HEK293T (cell line): Measurements from ENCODE around the gene NOTCH3.
A peak's percentile ranks its signal among the peaks of the same experiment; 100 is the strongest.

Source experiments
- CTCF ChIA-PET: fragments of 350-600 bp; formaldehyde crosslinking; extraction: SDS; loops from one replicate; lab custom pipeline; 2021; ENCODE audit warnings: antibody characterized with exemption, inconsistent platforms; lab: Yijun Ruan, JAX
- POLR2A ChIA-PET: fragments of 350-600 bp; formaldehyde crosslinking; extraction: SDS; loops from one replicate; lab custom pipeline; 2020; ENCODE audit warnings: antibody characterized with exemption, inconsistent platforms; lab: Yijun Ruan, JAX
- DNase-seq: peaks from one replicate; pipeline ENCODE4 v3.0.0; 2012; ENCODE audit warnings: mixed read lengths; ENCODE audit errors: extremely low spot score
- ARNT ChIP-seq: fragments of 450-650 bp; IDR thresholded peaks from 2 replicates; pipeline ENCODE4 v1.6.1; 2017; ENCODE audit warnings: mild to moderate bottlenecking
- BHLHE40 ChIP-seq: fragments of 450-650 bp; IDR thresholded peaks from 2 replicates; pipeline ENCODE4 v1.6.1; 2016; ENCODE audit warnings: mild to moderate bottlenecking, moderate library complexity, borderline replicate concordance
- CTBP1 ChIP-seq: fragments of 450-650 bp; IDR thresholded peaks from 2 replicates; pipeline ENCODE4 v1.6.1; 2016; ENCODE audit warnings: borderline replicate concordance
- ELF4 ChIP-seq: fragments of 450-650 bp; IDR thresholded peaks from 2 replicates; pipeline ENCODE4 v1.6.1; 2017; ENCODE audit warnings: antibody characterized with exemption
- FOXA1 ChIP-seq: fragments of 450-650 bp; IDR thresholded peaks from 2 replicates; pipeline ENCODE4 v1.6.1; 2016; ENCODE audit warnings: mild to moderate bottlenecking
- FOXK2 ChIP-seq: fragments of 450-650 bp; IDR thresholded peaks from 2 replicates; pipeline ENCODE4 v1.6.1; 2016; ENCODE audit warnings: mild to moderate bottlenecking
- FOXM1 ChIP-seq: fragments of 450-650 bp; IDR thresholded peaks from 2 replicates; pipeline ENCODE4 v1.6.1; 2017; ENCODE audit warnings: mild to moderate bottlenecking, borderline replicate concordance
- HDGF ChIP-seq: fragments of 450-650 bp; IDR thresholded peaks from 2 replicates; pipeline ENCODE4 v1.6.1; 2017; ENCODE audit warnings: antibody characterized with exemption, borderline replicate concordance
- L3MBTL2 ChIP-seq: fragments of 450-650 bp; conservative IDR thresholded peaks from 2 replicates; pipeline ENCODE4 v1.6.1; 2016; ENCODE audit warnings: mild to moderate bottlenecking
- LEF1 ChIP-seq: fragments of 450-650 bp; IDR thresholded peaks from 2 replicates; pipeline ENCODE4 v1.6.1; 2017; ENCODE audit warnings: mild to moderate bottlenecking, borderline replicate concordance
- NFRKB ChIP-seq: fragments of 450-650 bp; IDR thresholded peaks from 2 replicates; pipeline ENCODE4 v1.6.1; 2016; ENCODE audit warnings: mild to moderate bottlenecking, moderate library complexity
- PKNOX1 ChIP-seq: fragments of 450-650 bp; IDR thresholded peaks from 2 replicates; pipeline ENCODE4 v1.6.1; 2016
- SP1 ChIP-seq: fragments of 450-650 bp; IDR thresholded peaks from 2 replicates; pipeline ENCODE4 v1.6.1; 2017
- SUZ12 ChIP-seq: fragments of 450-650 bp; IDR thresholded peaks from 2 replicates; pipeline ENCODE4 v1.6.1; 2016; ENCODE audit warnings: mild to moderate bottlenecking
- TARDBP ChIP-seq: fragments of 450-650 bp; IDR thresholded peaks from 2 replicates; pipeline ENCODE4 v1.6.1; 2016
- ZNF384 ChIP-seq: fragments of 450-650 bp; IDR thresholded peaks from 2 replicates; pipeline ENCODE4 v1.6.1; 2016

The NOTCH3 gene

GRCh38 chr19:15227261-15227660 lies 26.5 kb upstream of the NOTCH3 start:
- ChIA-PET POLR2A (no interaction called here), CTCF (no interaction called here)
- no peak for DNase-seq
- no peak for TF ChIP-seq SP1
- no peak for TF ChIP-seq CTBP1

DNA sequence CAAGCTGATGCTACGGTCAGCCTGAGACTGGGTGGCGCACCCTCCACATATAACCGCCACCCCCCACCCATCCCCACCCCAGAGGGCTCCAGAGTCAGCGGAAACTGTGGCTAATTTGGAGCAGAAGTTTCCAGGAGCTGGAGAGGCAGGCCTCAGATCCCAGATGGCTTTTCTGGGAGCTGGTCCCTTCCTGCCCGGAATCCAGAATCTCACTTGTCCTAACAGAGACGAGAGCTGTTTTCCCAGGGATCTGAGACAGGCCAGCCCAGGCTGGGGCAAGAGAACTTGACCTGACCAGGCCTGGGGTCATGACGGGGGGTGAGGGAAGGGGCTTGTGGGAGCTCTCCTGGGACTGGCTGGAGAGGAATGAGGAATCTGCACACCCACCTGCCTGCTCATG lies 25.0 kb upstream of the NOTCH3 start:
- no peak for TF ChIP-seq PKNOX1
- TF ChIP-seq L3MBTL2, result no peak
- no peak for TF ChIP-seq NFRKB
- TF ChIP-seq FOXA1, result no peak
- no peak for TF ChIP-seq ELF4
- no peak for TF ChIP-seq SUZ12
- no peak for TF ChIP-seq BHLHE40
- no peak for TF ChIP-seq FOXK2
- TF ChIP-seq SP1, result no peak
- TF ChIP-seq ZNF384, result no peak
- ChIA-PET POLR2A (no interaction called here), CTCF (interaction anchor here (0.6 kb wide), 1 partner anchor 1410 kb away, joined by 3 read pairs; no protein-coding TSS in a partner anchor)
- DNase-seq, result no peak

GRCh38 chr19:15223649-15224361 lies 23.0 kb upstream of the NOTCH3 start:
- POLR2A ChIA-PET, result no interaction called here
- no peak for DNase-seq
- TF ChIP-seq LEF1 (no peak), FOXM1 (no peak), NFRKB (no peak), SUZ12 (no peak), FOXK2 (no peak), ZNF384 (no peak), CTBP1 (no peak), PKNOX1 (no peak), HDGF (no peak), BHLHE40 (no peak), FOXA1 (no peak), ELF4 (no peak), ARNT (no peak), L3MBTL2 (no peak), TARDBP (no peak)
- CTCF ChIA-PET, result no interaction called here

GRCh38 chr19:15222738-15223648 lies 22.2 kb upstream of the NOTCH3 start:
- DNase-seq, result peak; percentile 98
- POLR2A ChIA-PET, result no interaction called here
- peak; percentile 89 for TF ChIP-seq PKNOX1
- peak; percentile 96 for TF ChIP-seq ZNF384
- no peak for TF ChIP-seq ARNT
- TF ChIP-seq L3MBTL2, result peak; percentile 89
- CTCF ChIA-PET, result no interaction called here

DNA sequence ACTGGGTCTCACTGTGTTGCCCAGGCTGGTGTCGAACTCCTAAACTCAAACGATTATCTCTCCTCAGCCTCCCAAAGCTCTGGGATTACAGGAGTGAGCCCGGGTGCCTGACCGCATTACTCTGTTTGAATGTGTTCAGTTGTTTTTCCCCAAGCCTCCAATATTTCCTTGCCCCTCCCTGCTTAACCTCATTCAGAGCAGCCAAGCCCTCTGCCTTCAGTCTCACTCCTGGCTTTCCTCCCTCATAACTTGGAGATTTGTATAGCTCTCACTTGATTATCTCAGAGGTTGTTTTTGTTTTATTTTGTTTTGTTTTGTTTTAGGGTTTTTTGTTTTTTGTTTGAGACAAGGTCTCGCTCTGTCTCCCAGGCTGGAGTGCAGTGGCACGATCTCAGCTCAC lies 20.0 kb upstream of the NOTCH3 start:
- TF ChIP-seq NFRKB, result no peak
- TF ChIP-seq TARDBP, result no peak
- no peak for TF ChIP-seq SP1
- TF ChIP-seq HDGF, result no peak
- TF ChIP-seq ZNF384, result no peak
- TF ChIP-seq ELF4, result no peak
- TF ChIP-seq FOXM1, result no peak
- ChIA-PET POLR2A (no interaction called here), CTCF (interaction anchor here (0.6 kb wide), 2 partner anchors 21 to 26 kb away, joined by 3 to 4 read pairs; no protein-coding TSS in a partner anchor)
- no peak for DNase-seq

DNA sequence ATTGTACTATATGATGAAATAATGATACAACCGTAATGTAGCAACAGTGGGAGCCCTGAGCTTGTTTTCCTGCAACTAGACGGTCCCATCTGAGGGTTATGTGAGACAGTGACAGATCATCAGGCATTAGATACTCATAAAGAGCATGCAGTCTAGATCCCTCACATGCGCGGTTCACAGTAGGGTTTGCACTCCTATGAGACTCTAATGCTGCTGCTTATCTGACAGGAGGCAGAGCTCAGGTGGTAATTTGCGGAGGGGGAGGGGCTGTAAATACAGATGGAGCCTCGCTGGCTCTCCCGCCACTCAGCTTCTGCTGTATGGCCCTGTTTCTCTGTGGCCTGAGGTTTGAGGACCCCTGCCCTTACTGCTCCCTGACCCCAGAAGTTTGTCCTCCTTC lies 17.7 kb upstream of the NOTCH3 start:
- 0 out of 2 replicates have a peak, but pooled peaks have one; percentile 7 for TF ChIP-seq PKNOX1
- no peak for TF ChIP-seq FOXK2
- ChIA-PET POLR2A (no interaction called here), CTCF (no interaction called here)
- no peak for DNase-seq
